ENCODE data around the gene HDAC4.

GRCh38 chr2:239291475-239292350 lies 109.1 kb downstream of the HDAC4 start:
- TF ChIP-seq, protein P1, sequence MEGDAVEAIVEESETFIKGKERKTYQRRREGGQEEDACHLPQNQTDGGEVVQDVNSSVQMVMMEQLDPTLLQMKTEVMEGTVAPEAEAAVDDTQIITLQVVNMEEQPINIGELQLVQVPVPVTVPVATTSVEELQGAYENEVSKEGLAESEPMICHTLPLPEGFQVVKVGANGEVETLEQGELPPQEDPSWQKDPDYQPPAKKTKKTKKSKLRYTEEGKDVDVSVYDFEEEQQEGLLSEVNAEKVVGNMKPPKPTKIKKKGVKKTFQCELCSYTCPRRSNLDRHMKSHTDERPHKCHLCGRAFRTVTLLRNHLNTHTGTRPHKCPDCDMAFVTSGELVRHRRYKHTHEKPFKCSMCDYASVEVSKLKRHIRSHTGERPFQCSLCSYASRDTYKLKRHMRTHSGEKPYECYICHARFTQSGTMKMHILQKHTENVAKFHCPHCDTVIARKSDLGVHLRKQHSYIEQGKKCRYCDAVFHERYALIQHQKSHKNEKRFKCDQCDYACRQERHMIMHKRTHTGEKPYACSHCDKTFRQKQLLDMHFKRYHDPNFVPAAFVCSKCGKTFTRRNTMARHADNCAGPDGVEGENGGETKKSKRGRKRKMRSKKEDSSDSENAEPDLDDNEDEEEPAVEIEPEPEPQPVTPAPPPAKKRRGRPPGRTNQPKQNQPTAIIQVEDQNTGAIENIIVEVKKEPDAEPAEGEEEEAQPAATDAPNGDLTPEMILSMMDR (IDR thresholded peaks at IDR 0.05), result no peak
- no peak for TF ChIP-seq ZFX (IDR thresholded peaks at IDR 0.05; ENCODE audit: borderline replicate concordance)

Measured in 22Rv1 (cell line).